SK-N-DZ (cell line): ENCODE measurements around the gene SFXN3.

Experiments used
- DNase-seq: peaks from one replicate; pipeline ENCODE4 v3.0.0-alpha.2; 2015; ENCODE audit warnings: low spot score

Gene SFXN3

DNA sequence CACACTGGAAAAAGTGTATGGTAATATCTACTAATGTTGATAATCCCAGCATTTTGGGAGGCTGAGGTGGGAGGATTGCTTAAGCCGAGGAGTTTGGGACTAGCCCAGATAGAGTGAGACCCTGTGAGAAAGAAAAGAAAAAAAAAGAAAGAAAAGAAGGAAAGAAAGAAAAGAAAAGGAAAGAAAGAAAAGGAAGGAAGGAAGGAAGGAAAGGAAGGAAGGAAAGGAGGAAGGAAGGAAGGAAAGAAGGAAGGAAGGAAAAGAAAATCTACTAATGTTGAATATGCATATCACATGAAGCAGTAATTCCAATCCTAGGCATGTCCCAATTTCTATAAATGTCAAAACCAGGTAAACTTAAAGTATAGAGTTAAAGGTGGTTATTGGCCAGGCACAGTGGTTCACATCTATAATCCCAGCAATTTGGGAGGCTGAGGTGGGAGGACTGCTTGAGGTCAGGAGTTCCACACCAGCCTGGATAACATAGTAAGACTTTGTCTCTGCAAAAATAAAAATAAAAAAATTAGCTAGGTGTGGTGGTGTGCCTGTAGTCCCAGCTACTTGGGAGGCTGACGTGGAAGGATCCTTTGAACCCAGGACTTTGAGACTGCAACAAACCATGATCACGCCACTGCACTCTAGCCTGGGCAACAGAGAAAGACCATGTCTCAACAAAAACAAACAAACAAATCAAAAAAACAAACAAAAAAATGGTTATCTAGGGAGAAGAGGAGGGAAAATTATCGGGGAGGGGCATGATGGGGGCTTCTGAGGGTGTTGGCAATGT, 25.5 kb downstream of the SFXN3 start:
- DNase-seq = no peak

DNA sequence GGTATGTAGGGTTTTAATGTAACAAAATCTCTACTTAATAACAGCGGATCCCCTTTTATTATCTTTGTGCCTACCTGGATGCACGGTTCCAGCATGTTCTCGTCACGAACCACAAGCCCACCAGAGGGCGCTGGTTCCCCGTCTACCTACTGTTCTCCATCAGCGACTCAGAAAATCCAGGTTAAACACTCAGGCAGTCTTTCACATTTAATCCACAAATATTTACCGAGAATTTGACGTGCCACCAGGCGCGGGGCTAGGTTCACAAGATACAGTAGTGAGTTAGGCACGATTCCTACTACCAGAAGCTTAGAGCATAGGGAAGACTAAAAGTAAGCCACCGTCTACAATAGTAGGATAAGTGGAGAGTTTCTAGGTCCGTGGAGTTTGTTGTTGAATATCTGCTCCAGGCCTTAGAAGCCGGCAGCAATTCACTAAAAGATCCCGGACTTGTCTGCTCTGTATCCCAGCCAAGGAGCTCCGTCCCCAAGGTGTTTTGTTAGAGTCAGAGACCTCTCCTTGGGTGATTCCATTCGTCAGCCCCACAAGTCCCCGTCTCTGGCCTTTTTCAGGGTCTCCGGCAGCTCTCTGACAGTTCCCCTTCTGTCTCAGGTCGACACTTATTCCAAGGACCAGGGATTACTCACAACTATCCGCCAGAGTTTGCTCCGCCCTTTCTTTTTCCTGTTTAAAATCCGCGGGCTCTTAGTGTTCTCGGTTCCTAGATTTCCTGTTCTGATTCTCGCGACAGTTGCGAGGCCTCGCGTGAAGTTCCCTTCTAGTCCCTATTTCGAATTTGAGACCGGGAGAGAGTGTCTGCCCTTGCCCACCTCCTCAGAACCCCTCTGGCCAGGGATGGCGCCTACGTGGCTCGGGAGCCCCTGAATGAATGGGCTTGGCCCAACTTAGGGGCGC, 29.3 kb downstream of the SFXN3 start:
- peak; percentile 97 for DNase-seq

GRCh38 chr10:101060951-101061623, 30.1 kb downstream of the SFXN3 start:
- peak; percentile 93 for DNase-seq

DNA sequence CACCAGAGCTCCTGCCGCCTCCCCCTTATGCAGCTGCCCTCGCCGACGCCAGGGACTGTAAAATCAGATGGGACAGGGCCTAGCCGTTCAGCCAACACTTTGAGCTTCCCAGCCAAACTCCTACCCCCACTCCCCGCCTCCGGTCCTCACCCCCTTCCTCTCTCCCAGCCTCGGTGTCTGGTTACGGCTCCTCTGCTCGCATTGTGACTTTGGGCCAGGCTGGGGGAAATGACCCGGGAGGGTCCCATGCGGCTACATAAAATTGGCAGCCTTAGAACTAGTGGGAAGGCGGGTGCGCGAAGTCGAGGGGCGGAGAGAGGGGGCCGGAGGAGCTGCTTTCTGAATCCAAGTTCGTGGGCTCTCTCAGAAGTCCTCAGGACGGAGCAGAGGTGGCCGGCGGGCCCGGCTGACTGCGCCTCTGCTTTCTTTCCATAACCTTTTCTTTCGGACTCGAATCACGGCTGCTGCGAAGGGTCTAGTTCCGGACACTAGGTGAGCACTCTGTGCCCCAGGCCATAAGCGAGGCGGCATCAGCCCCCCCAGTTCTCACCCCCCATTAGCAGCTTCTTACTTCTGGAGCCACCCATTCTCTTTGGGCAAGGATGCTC, 30.7 kb downstream of the SFXN3 start, which contains the start of gene KAZALD1:
Gene KAZALD1 (plus strand): TSS at position 366 of the 608 bp plus-strand sequence. CDS start 604 bp downstream, outside the sequence.
- no peak for DNase-seq

GRCh38 chr10:101062232-101063049, 31.4 kb downstream of the SFXN3 start:
- DNase-seq = peak; percentile 85

DNA sequence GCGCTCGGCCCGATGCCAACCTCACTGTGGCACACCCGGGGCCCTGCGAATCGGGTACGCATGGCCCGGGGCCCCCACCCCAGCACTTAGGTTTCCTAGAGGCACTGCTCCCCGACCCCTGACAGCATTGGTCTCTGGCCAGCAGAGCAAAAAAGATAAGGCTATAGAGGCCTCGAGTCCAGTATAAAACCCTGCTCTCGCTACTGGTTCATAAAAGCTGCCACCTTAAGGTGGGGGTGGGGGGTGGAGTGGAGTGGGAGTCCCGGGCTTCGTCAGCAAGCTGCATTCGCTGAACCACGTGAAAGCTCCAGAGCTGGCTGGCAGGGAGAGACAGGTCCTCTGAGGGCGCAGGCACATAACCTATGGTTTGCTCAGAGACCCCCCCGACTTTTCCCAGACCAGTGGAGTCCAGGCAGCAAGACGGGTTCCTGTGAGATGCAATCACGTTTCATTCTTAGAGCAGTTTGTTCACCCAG, 32.1 kb downstream of the SFXN3 start:
- no peak for DNase-seq

DNA sequence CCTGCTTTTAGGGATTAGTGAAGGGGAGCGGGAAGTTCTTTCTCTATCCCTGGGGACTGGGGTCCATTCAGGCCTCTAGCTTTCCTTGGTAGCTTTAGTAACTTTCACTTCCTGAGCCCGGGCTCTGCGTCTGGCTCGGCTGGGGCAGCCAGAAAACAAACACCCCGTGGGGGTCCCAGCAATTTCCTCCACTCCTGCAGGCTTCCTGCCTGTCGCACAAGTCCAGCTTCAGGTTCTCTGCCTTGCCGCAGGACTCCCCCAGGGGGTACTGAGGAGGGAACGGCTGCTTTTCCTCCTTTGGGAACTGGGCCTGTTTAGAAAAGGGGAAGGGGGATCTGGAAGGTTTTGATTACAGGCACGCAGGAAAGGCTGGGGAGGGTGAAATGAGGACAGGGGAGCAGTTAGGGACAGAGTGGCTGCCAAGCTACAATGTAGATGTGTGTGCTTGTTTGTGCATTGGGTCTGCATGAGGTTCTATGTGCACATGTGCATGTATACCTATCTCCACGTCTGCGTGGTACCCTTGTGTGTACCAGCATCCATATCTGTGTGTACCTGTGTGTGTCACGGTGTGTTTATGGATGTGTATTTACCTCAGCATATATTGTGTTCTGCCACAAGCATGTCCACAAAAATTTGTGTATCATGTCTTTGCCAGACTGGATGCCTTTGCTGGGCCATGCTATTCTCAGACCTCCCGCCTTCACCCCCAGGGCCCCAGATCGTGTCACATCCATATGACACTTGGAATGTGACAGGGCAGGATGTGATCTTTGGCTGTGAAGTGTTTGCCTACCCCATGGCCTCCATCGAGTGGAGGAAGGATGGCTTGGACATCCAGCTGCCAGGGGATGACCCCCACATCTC, 32.7 kb downstream of the SFXN3 start:
- no peak for DNase-seq

DNA sequence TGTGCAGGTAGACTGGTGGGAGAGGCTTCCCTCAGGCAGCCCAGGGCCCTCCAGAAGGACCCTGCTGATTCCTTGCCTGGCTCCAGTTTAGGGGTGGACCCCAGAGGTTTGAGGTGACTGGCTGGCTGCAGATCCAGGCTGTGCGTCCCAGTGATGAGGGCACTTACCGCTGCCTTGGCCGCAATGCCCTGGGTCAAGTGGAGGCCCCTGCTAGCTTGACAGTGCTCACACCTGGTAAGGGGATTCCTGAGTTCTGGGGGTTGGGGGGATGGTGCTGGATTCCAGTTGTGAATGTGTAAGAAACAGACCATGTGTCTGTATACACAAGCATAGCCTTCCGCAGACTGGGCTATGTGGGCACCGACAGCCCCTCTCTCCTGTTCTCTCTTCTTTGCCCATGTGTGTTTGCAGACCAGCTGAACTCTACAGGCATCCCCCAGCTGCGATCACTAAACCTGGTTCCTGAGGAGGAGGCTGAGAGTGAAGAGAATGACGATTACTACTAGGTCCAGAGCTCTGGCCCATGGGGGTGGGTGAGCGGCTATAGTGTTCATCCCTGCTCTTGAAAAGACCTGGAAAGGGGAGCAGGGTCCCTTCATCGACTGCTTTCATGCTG, 33.5 kb downstream of the SFXN3 start:
- no peak for DNase-seq

- DNase-seq = no peak
These were observed 34.6 kb downstream of the SFXN3 start for GRCh38 chr10:101065481-101066145.

DNA sequence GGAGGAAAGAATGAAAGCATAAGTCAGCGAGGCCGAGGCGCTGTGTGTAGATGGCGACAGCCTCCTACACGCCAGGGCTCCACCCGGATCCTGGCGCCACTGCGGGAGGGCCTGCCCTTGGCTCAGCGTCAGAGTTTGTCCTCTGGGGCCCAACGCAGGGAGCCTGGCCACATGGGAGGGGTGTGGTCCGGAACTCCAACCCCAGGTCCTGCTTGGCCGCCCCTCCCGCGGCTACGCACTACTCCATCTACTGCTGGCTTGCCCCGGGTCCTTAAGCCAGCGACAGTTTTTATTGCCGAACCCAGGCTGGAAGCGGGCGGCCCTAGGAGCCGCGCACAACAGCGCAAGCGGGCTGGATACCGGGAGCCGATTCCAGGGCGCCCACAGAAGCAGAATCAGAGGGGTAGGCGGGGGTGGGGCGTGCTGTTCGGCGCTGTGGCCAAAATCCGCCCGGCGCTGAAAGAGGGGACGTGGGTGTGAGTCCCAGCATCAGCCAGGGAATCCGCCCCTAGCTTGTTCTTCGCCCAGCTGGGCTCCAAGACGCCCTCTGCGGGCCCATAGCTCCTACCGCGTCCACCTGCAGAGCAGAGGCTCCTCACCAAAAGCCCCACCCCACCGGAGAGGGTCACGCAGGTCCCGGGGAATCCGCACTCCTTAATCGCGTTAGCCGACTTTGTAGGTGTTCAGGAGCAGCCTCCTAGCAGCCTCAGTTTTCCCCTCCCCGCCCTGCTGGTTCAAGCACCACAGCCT, 35.3 kb downstream of the SFXN3 start:
- peak; percentile 68 for DNase-seq

DNA sequence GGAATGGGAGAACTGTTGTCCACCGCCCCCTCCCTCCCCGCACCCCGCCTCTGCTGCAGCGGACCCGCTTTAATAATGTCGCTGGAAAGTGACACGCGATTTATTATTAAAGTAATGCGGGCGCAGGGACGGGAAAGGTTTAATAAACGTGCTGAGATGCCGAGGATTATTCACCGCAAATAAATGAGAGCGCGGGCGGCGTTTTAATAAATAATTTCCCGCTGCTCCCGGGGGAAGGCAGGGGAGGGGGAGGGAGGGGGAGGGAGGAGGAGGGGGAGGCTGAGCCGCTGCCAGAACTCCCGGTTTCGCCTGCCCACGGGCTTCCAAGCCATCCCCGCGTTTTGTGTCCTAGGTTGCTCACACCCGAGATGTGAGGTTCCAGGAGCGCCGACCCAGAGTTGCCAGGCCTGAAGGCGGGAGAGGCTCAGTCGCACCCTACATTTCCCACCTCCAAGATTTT, 35.9 kb downstream of the SFXN3 start:
- DNase-seq = no peak

DNA sequence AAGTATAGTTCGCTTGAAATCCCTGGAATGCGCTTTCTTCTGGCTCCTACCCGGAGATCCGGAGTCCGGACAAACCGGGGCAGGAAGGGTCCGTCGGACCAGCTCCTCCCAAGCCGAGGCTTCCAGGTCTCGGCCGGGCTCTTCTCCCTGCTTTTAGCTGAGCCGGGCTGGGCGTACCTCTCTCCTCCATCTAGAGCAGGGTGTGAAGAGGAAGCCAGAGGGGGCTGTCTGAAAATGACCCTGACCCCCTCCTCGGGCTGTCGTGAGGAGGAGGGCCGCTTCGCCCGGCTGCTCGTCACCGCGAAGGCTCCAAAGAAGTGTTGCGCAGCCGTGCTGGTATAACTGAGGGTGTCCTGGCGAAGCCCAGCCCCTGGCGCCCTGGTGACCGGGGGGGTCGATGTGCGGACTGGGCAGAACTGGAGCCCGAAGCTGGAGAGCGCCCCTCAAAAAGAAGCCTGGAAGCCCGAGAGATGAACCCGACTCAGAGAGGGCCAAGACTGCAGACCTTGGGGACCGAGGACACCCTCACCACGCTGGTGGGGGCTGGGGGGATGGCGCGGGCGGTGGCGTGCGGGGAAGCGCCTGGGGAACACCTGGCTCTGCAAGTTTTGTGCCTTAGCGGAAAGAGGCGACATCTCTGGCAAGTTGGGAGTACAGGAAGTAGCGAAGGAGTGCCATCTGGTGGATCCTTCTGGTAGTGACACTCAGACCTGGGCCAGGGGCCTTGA, 36.5 kb downstream of the SFXN3 start:
- DNase-seq = peak; percentile 84

DNA sequence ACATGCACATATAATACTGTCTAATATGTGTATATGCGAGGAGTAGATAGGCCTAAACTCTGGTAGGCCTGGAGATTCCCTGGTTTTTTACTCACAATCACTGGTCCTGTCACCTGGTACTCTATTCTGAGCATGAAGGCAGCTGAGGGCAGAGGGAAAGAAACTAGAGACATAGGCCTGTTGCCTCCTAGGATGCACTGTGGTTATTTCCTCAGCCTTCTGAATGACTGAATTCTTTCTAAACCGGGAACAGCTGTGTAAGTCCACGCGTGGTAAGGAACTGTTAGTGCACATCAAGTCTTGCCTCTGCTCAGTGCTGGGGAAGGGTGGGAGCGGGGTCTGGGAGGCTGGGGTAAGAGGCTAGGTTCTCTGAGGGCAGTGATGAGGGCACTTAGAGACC, 38.4 kb downstream of the SFXN3 start:
- DNase-seq = no peak

DNA sequence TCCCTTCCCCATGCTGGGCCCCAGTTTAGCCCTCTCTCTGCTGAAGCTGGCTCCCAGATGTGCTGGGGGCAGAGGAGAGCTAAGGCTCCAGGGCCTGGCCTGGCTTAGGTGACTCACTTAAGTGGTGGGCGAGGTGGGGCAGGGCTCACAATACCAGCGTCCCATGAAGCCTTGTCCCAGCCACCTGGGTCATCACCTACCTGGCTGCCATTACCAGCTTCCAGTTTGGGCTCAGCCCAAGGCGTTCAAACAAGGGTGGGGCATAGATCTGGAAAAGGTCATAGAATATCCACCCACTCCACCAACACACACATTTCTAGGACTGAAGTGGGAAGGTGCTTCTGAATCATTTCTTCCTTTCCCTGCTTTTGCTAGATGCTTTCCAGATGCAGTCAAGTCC, 39.1 kb downstream of the SFXN3 start:
- no peak for DNase-seq

DNA sequence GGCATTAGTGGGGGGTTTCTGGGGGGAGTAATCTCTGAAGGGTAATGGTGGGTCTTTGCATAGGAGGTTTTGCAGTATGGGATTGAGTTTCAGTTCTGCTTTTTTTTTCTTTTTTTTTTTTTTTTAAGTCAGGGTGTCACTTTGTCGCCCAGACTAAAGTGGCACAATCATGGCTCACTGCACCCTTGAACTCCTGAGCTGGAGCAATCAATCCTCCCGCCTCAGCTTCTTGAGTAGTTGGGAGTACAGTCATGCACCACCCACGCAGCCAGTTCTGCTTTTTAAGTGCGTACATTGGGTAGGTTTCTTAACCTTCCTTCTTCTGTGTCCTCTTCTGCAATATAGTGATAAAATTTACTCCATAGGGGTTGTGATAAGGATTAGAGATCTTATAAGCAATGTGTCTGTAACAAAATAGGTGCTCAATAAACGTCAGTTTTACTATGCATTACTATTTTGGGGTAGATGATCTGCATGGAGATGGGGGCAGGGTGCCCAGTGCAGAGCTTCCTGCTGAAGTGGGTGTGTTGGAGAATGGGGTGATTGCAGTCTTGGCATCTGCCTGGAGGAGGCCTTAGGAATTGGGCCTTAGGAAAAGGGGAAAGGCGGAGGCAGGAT, 40.3 kb downstream of the SFXN3 start:
- no peak for DNase-seq

- DNase-seq = no peak
These were observed 40.9 kb downstream of the SFXN3 start for GRCh38 chr10:101071885-101072433.
